Left colon (tissue), 2 donors: ENCODE data around the gene CFAP141. TPM values are rescaled to one million over a fixed set of nuclear protein-coding genes. Genes with fewer than 3 reads are reported as not detected.
A peak's percentile ranks its signal among the peaks of the same experiment; 100 is the strongest.
"Not testable (repeated sequence)": the region's sequence is repeated elsewhere in the genome, so short reads cannot be mapped to it uniquely, and the experiment has no call there.

Experiments used
- ATAC-seq: fragments of 200-7000 bp; cut with Tn5 transposase; one replicate; pipeline ENCODE4 v1.9.1; 2020; ENCODE audit warnings: mild to moderate bottlenecking, moderate library complexity
- DNase-seq, 2 donors: peaks; one replicate each; pipeline ENCODE4 v3.0.0-alpha.2; 2020
- intact Hi-C, 2 donors: fragments of 100-400 bp; cut with DNase I in 1 of 2; cut with micrococcal nuclease in 1 of 2; formaldehyde crosslinking; loops; one replicate each; pipeline versions ENCODE4 v1.11.2 to v1.14.0; 2022; cut with DNase I, micrococcal nuclease
- long read RNA-seq: library from polyadenylated mRNA; unstranded; transcript quantifications from one replicate; pipeline ENCODE4 v2.0.0, GENCODE V29; 2021
- total RNA-seq, 2 donors: library from RNA; stranded (reverse); fragmentation: NEBNext Ultra II Directional; extraction: Animal tissue kit (Norgen Biotek cat#: 25700); gene quantifications; one replicate each; pipeline ENCODE4 v1.2.1, GENCODE V29; 2021
- donor health status: DM: no; HTN: no; CAD: no.
- donor health status: DM: yes; HTN: yes; CAD: no.

Gene CFAP141
- not detected for total RNA-seq
- long read RNA-seq = 0 reads

DNA sequence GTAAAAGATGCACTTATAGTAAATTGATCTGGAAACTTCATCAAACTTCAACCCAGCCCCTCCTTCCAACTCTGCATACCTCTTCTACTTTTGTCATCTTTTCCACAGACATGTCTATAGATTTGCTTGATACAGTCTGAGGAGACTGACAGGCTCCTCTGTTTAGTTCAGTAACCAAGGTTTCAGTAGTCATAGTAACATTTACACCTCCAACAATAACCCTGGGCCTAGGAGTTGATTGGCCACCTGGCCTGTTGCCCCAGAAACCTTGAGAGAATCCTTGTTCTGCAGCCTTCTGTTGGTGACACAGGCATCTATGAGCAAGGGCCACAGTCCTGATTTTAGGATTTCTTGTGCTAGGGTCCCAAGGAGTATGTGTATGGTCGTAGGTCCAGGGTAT is at the start of gene CFAP141:
Gene CFAP141 (minus strand): TSS at position 138 of the 400 bp plus-strand sequence. CDS start 26 bp downstream, at position 112.
- DNase-seq = no peak
- intact Hi-C loops = no loop called here
- ATAC-seq = peak; percentile 50

DNA sequence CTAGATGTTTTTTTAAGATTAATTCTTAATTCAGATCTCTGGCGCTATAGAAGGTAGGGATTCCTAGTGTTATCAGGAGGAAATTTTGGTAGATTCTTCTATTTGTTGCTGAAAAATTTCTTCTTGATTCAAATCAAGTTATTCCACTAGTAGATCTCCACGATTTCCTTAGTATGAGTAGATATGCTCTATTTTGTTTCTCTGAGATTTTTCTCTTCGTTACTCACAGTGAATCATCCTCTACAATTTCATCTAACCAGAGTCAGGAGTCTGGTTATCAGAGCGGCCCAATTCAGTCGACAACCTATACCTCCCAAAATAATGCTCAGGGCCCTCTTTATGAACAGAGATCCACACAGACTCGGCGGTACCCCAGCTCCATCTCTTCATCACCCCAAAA is 47.5 kb upstream of the CFAP141 start:
- intact Hi-C loops = no loop called here
- DNase-seq (no peak), ATAC-seq (no peak)

DNA sequence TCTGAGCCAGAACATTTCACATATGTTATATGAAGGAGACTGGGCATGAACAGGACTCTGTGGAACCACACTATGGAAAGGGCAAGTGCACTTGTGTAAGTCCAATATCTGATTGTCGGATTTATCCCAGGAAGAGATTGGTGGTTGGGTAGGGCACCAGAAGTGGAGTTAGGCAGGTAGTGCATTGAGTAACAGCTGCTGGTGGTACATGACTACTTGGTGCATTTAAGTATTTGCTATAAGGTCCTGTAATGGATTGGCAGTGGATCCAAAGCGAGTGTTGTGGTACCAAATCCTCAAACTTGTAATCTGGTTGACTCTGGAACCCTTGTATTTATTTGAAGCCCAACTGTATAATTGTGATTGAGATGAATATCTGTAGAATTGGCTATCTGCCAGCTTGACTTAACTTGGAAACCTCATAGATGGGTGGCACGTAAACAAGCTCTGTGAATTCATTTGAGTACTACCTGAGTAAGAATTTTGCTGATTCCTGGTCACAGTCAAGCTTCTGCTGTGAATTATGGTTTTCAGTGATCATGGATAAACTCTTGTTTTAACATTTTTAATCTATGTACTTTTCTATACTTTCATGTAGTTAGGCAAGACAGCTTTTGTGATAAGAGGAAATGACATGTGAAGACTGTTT is 35.7 kb upstream of the CFAP141 start:
- no peak for ATAC-seq
- intact Hi-C loops = no loop called here

DNA sequence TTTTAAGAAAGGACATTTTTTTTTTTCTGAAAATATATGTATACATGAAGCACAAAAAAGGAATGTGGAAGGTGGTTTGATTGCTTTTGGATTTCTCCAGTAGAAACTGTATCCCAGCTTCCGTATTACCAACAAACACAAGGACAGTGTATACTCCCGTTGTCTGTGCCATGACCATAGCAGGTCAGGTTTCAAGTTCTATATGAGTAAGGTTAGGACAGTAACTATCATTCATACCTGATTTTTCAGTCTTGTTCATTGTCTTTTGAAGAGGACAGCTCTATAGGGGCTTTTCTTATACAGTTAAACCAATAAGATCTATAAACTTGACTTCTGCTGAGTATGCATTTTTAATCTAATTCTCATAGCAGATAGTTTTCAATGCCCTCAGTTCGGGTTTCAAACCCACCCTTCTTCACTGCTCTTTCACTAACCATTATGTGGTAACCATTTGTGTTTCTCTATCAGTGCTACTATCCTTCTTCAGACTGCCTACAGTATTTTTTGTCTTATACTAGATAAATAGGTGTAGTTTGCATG is 34.2 kb upstream of the CFAP141 start:
- ATAC-seq = no peak

More for the DNA sequence above, 35.7 kb upstream of the CFAP141 start:
- DNase-seq = no peak

DNA sequence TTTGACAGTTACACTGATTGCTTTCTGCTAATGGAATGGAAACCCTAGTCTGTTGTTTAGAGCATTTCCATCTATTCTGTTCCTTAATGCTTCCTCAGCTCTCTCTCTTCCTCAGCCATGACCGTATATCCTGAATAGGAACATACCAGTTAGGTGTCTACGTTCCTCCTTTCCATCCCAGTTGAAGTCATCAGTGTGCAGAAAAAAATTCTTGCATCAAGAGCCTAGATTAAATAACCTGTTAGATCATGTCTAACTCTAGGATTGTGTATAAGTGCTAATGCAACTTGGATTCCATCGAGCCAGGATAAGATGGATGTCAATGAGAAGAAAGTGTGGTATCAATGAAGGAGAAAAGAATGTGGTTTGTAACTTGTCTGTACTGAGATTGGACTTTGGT is 33.4 kb upstream of the CFAP141 start:
- DNase-seq (no peak), ATAC-seq (no peak)
- intact Hi-C loops = no loop called here

More for the DNA sequence above, 34.2 kb upstream of the CFAP141 start:
- DNase-seq = no peak
- intact Hi-C loops = no loop called here

DNA sequence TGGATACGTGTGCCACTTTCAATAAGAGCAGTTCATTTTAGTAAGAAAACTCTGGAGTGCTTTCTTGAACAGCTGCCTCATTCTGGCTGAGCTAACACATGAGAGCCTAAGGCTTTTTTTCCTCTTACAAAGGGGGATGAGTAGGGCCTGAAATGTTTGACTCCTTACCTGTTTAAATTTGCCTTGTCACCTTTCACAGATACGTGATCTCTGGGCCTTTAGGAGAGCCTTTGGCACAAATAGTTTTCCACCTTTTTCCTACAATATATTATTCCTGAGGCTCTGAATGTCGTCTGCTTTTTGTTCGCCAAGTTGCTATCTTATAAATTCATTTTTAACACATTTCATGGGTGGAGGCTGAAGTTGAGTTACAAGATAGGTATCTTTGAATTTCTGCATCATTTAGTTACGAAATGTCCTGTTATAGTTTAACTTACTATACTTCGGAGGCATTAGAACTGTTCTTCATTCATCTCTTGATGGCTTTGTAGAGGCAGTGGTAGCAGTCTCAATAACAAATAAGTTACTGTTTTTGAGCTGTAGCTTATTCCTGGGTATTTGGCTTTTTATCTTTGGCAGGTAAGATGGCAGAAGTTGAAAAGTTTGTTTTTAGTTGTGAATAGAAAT is 31.9 kb upstream of the CFAP141 start:
- intact Hi-C loops = no loop called here
- no peak for DNase-seq
- ATAC-seq = no peak

DNA sequence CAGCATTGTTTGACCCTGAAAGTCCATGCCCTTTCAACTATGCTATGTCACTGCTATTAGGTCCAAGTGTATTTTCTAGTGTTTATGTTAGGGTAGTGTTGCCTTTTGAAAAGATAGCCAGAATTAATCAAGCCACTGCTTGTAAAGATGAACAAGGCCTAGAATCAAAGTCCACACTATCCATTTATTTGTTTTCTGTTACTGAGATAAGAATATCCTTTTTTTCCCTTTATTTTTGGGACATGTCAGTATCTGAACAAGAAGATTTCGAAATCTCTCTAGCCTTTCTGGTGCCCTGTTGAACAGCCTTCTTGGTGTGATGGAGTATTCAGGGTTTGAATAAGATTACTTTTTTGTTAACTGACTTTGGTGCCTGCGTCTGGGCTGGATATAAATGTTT is 31.3 kb upstream of the CFAP141 start:
- DNase-seq = no peak
- ATAC-seq = no peak
- intact Hi-C loops = no loop called here

DNA sequence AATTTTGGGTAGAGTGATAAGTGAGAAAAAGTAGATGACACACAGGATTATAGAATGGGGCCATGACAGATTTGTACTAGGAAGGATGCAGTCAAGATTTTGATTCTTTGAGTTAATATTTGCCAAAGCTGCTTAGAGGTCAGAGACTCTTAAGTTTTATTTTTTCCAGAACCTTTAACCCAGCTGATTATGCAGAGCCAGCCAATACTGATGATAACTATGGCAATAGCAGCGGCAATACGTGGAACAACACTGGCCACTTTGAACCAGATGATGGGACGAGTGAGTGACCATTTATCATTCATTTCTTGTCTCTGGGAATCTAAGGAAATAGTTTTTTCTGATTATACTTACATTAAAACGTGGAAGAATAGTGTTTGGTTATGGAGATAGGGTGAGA is 30.7 kb upstream of the CFAP141 start:
- ATAC-seq = no peak
- intact Hi-C loops = no loop called here
- DNase-seq = no peak

DNA sequence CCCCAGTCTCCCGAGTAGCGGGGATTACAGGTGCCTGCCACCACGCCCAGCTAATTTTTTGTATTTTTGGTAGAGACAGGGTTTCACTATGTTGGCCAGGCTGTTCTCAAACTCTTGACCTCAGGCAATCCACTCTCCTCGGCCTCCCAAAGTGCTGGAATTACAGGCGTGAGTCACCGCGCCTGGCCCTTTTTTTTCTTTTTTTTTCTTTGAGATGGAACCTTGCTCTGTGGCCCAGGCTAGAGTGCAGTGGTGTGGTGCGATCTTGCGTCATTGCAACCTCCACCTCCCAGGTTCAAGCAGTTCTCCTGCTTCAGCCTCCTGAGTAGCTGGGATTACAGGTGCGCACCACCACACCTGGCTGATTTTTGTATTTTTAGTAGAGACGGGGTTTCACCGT is 27.0 kb upstream of the CFAP141 start:
- intact Hi-C loops, DNase-seq, ATAC-seq: not testable (repeated sequence)

DNA sequence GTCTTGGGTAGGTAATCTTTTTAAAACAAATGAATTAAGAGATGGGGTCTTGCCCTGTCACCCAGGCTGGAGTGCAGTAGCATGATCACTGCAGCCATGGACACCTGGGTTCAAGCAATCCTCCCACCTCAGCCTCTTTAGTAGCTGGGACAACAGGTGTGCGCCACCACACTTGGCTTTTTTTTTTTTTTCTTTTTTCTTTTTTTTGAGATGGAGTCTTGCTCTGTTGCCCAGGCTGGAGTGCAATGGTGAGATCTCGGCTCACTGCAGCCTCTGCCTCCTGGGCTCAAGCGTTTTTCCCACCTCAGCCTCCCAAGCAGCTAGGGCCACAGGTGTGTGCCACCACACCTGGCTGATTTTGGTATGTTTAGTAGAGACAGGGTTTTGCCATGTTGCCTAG is 25.0 kb upstream of the CFAP141 start:
- ATAC-seq, DNase-seq, intact Hi-C loops: not testable (repeated sequence)

DNA sequence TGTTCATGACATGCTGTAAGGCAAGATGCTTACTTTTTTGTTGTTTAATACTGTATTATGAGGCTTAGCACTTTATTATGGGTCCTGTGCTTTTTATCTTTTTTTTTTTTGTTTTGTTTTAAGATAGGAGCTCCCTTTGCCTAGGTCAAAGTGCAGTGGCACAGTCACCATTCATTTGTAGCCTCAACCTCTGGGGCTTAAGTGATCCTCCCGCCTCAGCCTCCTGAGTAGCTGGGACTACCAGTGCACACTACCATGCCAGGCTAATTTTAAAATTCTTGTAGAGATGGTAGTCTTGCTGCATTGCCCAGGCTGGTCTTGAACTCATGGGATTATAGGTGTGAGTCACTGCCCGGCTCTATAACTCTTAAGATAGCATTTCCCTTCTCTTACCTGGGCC is 19.2 kb upstream of the CFAP141 start:
- ATAC-seq = no peak
- intact Hi-C loops = no loop called here

DNA sequence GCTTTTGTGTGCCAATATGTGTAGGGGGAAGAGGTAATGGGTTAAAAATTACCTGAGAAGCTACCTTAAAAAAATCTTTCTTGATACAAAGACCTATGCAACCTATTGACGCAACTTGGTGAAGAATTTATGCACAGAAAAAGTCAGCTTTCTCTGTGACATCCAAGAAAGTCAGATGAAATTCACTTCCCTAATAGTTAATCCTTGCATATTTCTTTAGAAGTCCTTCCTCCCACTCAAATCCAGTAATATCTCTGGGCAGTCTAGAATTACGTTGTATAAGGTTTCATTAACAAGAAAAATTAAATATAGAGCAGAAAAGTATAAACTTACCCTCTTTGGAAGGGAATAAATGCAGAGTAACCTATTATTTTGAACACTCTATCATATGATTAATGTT is 17.5 kb upstream of the CFAP141 start:
- intact Hi-C loops = no loop called here
- no peak for ATAC-seq
- DNase-seq = no peak

More for the DNA sequence above, 19.2 kb upstream of the CFAP141 start:
- DNase-seq = no peak

DNA sequence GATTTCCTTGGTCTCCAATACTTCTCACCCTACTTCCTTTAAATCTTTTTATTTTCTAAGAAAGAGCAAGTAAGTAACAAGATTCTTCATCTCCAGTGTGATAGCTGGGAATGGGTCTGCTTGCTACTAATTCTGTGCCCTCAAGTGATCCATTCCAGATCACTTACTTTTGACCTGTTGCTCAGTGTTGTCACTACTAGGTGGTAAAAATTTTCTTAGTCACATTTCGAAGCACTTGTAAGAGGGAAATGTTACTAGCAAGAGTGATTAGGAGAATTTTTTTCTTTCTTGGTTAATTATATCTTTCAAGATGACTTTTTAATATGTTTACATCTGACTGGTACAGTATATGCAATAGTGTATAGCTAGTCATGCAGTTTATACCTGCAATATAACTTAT is 16.8 kb upstream of the CFAP141 start:
- DNase-seq (no peak), ATAC-seq (no peak)
- intact Hi-C loops = no loop called here

DNA sequence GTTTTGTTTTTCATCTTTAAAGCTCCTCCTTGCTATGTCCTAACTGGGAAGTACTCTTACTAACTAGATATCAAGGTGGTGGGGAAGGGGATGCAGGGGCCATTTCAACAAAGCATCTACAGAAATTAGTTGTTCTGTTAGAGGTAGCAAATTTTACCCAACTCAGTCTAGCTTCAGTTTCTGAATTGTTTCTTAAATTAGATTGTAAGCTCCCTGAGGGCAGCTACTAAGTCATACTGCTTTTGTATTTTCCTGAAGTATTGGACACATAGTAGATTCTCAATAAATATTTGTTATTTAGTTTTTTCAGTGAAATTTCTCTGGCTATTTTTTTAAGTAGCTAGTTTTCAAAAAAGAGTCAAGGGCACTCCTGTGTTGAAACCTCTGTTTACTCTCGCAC is 16.4 kb upstream of the CFAP141 start:
- DNase-seq (no peak), ATAC-seq (no peak)
- intact Hi-C loops = no loop called here

DNA sequence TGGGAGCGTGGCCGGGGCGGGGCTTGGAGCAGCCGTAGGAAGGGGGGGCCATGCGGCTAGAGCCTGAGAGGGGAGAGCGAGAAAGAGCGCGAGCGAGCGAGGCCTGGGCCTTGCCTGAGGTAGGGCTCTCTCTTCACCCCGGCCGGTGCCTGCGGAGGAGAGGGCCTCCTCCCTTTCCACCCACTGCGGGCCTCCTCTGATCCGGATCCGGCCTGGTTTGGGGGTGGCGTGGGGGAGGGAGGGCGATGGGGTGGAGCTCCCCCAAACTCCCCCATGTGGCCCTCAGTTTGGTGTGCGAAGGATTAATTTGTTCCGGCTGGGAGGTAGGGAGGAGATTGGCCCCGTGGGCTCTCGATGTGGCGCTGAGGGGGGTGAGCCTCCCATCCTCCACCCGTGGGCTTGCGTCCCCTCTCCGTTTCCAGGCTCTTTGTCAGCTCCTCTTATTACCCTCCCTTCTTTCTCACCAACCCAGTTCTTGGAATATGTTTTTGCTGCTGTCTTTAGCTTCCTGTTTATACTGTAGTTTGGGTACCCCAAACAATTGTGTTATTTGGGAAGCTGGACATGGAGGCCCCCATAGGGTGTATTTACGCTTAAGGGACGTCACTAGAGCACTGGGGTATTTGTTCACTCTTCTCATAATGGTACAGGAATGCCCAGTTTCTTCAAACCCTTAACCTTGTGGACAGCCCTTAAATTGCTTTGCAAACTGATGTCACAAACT is 15.3 kb upstream of the CFAP141 start:
- peak; percentile 33 for ATAC-seq
- intact Hi-C loops = no loop called here

DNA sequence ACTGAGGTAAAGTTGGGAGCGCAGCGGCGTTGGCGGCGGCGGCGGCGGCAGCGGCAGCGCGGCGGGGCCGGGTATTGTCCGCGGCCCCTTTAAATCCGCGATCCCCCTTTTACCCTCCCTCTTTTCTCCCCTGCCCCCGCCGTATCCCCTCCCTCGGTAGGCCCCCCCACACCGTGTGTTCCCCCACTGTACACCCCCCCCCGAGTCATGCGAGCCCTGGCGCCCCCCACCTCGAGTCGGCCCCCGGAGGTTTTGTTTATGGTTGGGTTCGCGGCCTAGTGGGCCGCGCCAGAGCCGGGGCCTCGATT is 14.8 kb upstream of the CFAP141 start:
- no peak for DNase-seq
- ATAC-seq = no peak
- intact Hi-C loops = no loop called here

More for the DNA sequence above, 15.3 kb upstream of the CFAP141 start:
- DNase-seq = peak; percentile 58 to 73

DNA sequence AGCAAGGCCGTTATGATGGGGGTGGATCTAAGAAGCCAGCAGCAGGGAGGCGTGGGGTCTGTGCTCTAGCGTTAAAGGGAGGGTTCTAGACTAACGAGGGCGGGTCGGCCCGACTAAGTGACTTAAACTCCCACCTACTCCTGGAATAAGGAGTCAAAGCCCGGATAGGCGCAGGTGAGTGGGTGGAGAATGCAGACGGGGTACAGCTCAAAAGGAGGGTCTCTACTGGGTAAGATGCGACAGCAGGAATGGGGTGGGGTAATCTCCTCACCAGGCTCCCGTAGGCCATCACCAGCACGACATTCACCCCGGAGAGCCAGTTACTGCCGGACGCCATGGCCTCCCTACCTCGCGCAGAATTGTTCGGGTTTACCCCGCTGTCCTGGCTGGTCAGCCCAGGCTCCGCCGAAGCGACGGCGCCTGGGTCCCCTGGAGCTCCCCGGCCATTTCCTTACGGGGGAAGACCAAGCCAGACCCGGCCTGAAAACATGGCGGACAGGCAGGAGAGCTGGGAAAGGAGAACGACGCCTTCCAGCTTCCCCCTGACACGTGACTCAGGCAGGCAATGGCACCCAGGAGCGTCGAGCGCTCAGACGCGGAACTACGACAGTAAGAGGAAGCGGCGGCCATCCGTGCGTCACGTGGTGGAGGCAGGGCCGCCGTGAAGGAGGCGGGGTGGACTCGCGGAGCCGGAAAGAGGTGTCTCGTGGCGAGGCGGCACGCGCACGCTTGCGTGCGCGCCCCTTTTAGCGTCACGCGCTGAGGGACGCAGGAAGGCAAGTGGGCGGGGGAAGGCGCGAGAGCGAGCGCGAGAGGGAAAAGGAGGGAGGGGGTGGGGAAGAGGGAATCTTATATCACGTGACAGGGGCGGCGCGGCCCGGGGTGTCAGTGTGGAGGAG is 14.2 kb upstream of the CFAP141 start, which contains the start of gene UBAP2L:
Gene UBAP2L (plus strand): TSS at position 885 of the 899 bp plus-strand sequence. CDS start 4,169 bp downstream, outside the sequence.
- peak; percentile 94 for ATAC-seq
- peak; percentile 99 for DNase-seq
- intact Hi-C loops = no loop called here

DNA sequence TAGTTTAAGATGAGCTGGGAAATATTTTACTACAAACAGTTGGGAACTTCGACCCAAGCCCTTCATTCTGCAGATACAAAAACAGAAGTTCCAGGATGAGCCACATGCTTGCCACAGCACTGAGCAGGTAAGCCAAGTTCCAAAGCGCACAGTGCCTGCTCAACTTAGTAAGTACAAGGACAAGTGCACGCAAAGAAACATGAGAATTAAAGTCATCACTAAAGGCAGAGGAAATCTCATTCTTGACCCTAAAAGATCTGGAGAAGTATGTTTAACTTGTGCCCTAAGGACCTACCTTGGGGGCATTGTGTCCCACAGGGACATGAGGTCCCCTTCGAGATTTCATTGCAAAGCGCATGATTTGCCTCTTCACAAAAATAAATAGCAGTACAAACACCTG is 13.4 kb upstream of the CFAP141 start:
- ATAC-seq (no peak), DNase-seq (peak in 1 of 2 donors; percentile 16)
- intact Hi-C loops = no loop called here

DNA sequence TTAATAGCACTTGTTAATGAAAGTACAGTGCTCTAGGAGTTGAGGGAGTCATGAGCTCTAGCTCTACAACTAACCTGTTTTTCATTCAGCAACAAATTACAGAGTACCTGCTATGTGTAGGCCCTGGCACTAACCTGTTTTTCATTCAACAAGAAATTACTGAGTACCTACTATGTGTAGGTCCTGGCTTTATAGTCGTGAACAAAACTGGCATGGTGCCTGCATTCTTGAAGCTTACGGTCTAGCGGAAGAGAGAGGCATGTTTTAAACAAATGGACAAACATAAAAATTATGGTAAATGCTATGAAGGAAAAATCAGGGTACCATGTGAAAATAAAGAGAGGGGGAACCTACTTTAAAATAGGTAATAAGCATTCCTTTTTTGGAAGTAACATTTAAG is 12.4 kb upstream of the CFAP141 start:
- DNase-seq (no peak), ATAC-seq (no peak)
- intact Hi-C loops = no loop called here
